ENCODE data around the gene VGLL2.

VGLL2 gene

DNA sequence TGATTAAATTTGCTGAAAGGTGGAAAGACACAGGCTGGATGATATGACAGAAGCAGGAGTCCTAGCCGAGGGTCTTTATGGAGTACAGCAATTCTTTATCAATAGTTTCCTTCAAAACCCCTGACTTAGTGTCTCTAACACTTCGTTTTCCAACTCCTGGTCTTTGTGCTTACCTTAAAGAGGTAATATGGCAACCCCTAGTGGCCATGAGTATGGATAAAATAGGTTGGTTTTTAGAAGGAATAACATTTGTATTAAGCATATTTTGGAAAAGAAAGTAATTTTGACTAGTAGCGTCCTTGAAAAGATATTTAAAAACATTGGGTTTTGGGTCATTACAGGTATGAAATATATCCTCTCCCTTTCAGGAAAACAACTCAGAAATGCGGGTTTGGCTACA, 51.9 kb downstream of the VGLL2 start:
- ChIA-PET CTCF (no interaction called here), POLR2A (no interaction called here)
- no peak for TF ChIP-seq SUZ12 (IDR thresholded peaks at IDR 0.05)
- TF ChIP-seq SP1 (IDR thresholded peaks at IDR 0.05): no peak
- no peak for TF ChIP-seq ELF4 (IDR thresholded peaks at IDR 0.05)
- no peak for TF ChIP-seq FOXA1 (IDR thresholded peaks at IDR 0.05)
- TF ChIP-seq ARNT (IDR thresholded peaks at IDR 0.05): no peak
- TF ChIP-seq CTBP1 (IDR thresholded peaks at IDR 0.05; ENCODE audit: borderline replicate concordance): no peak
- TF ChIP-seq FOXK2 (IDR thresholded peaks at IDR 0.05): no peak
- TF ChIP-seq PKNOX1 (IDR thresholded peaks at IDR 0.05): no peak
- no peak for TF ChIP-seq ZNF384 (IDR thresholded peaks at IDR 0.05)
- no peak for TF ChIP-seq HDGF (IDR thresholded peaks at IDR 0.05; ENCODE audit: borderline replicate concordance)
- peak; percentile 39 for DNase-seq (ENCODE audit: extremely low spot score)

All from HEK293T (cell line).